BE2C (cell line): ENCODE data around the gene CLPTM1.

Source experiments
- DNase-seq: peaks from one replicate; pipeline ENCODE4 v3.0.0-alpha.2; 2020
- H3K27me3 ChIP-seq: fragments of 250-450 bp; sonication (Bioruptor Pico); 2 replicates; pipeline ENCODE4 v1.5.1; 2020; ENCODE audit warnings: mild to moderate bottlenecking
- H3K36me3 ChIP-seq: fragments of 250-450 bp; sonication (Bioruptor Pico); 2 replicates; pipeline ENCODE4 v1.5.1; 2020; ENCODE audit warnings: mild to moderate bottlenecking
- H3K4me1 ChIP-seq: fragments of 250-450 bp; sonication (Bioruptor Pico); 2 replicates; pipeline ENCODE4 v1.5.1; 2020
- H3K4me3 ChIP-seq: 2 replicates; pipeline ENCODE4 v1.5.1; 2011; ENCODE audit warnings: low read depth, low read length
- H3K9me3 ChIP-seq: fragments of 250-450 bp; sonication (Bioruptor Pico); 2 replicates; pipeline ENCODE4 v1.5.1; 2020
- TF ChIP-seq, protein P1 (sequence below): IDR thresholded peaks from 2 replicates; pipeline ENCODE4 v1.5.1; 2012; ENCODE audit warnings: mild to moderate bottlenecking, low read depth, low read length

The CLPTM1 gene

DNA sequence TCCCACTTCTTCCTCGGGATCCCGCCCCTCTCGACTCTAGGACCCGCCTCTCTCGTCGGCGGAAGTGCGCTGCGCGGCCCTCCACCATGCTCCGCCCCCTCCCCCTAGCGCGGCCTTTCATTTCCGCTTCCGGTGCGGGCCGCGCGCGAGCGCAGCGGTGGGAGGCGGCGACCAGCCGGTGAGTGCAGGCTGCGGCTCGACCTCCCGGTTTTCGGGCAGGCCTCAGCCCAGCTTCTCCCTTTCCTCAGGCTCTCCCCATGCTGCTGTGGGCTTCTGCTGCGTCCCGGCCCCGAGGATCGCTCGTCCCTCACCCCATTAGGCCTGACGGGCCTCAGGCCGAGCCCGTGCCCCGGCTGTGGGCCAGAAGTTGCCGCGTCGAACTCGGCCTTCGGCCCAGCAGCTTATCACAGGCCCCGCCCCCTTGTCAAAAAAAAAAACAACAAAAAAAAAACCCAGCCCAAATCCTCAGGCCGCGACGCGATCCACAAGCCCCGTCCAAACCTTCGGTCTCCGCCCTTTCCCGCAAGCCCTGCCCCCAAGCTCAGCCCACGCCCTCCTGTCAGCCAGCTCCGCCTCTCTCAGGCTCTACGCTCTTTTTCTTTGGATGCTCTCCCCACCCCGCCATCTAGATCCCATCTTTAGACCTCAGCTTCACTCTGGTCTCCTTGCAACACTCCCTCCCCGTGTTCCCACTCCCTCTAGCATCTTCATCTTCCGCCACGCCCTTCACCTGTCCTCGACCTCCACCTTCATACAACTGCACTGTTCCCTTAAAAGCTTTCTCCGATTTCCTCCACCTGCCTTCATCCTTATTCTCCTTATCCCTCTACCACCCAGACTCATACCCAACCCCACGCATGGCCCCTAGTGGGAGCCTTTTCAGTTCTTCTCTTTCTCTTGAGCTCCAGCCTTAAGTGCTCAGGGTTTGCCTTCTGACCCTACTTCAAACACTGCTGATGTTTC lies 84.0 kb downstream of the CLPTM1 start, which contains the start of gene CLASRP:
CLASRP (plus strand) TSS at position 115 of the 963 bp plus-strand sequence. CDS start 1,168 bp downstream, outside the sequence.
- Histone ChIP-seq H3K9me3 (no peaks in the 10 kb centered on the region), H3K4me1 (peaks cover 3% of the 10 kb centered on the region; the same call in 1 of the 2 replicates), H3K36me3 (peaks cover 37% of the 10 kb centered on the region), H3K4me3 (peak within 1 kb of the TSS; percentile 95), H3K27me3 (no peaks in the 10 kb centered on the region)
- TF ChIP-seq, protein P1, sequence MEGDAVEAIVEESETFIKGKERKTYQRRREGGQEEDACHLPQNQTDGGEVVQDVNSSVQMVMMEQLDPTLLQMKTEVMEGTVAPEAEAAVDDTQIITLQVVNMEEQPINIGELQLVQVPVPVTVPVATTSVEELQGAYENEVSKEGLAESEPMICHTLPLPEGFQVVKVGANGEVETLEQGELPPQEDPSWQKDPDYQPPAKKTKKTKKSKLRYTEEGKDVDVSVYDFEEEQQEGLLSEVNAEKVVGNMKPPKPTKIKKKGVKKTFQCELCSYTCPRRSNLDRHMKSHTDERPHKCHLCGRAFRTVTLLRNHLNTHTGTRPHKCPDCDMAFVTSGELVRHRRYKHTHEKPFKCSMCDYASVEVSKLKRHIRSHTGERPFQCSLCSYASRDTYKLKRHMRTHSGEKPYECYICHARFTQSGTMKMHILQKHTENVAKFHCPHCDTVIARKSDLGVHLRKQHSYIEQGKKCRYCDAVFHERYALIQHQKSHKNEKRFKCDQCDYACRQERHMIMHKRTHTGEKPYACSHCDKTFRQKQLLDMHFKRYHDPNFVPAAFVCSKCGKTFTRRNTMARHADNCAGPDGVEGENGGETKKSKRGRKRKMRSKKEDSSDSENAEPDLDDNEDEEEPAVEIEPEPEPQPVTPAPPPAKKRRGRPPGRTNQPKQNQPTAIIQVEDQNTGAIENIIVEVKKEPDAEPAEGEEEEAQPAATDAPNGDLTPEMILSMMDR: no peak
- DNase-seq: peak; percentile 94

DNA sequence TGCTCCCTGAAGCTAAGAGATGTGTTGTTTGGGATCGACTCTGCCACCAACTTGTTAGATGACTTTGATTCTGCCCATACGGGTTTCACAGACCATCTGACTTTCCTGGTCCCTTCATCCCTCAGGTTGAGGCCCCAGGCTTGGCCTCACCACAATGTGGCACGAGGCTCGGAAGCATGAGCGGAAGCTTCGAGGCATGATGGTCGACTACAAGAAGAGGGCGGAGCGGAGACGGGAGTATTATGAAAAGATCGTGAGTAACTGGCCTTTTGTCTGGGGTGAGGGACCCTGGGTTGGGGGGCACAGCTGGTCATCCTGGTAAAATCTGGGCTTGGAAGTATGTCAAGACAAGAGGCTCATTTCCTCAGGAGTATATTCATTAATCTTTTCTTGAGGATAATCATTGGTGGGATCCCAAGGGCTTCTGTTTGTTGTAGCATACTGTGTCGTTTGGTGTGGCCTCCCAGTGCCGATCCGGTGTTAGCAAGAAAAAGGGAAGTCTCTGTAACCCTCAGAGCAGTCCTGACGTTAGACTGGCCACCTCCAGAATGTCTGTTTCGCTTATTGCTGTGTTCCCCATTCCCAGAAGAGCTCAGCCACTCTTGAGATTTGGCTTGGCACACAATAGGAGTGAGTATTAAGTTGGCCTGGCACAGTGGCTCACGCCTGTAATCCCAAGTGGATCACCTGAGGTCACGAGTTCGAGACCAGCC lies 85.0 kb downstream of the CLPTM1 start:
- no peaks in the 10 kb centered on the region for H3K27me3 ChIP-seq
- peak overlapping the region; percentile 95 for H3K4me3 ChIP-seq
- peaks cover 3% of the 10 kb centered on the region; the same call in 1 of the 2 replicates for H3K4me1 ChIP-seq
- H3K36me3 ChIP-seq: peaks cover 47% of the 10 kb centered on the region
- H3K9me3 ChIP-seq: no peaks in the 10 kb centered on the region
- TF ChIP-seq, protein P1: no peak
- DNase-seq: no peak

DNA sequence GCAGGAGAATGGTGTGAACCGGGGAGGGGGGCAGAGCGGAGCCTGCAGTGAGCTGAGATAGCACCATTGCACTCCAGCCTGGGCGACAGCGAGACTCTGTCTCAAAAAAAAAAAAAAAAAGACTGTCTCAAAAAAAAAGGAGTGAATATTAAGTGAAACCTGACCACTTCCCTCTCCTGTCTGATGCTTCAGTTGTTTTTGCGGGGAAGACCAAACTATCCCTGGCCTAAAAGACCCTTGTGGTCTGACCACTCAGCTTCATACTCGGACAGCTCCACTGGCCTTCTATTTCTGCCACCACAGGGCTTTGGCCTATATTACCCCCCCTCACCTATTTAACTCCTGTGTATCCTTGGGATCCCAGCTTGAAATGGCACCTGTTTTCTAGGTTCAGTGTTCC lies 85.9 kb downstream of the CLPTM1 start:
- TF ChIP-seq, protein P1: no peak

More for the DNA sequence above, 85.9 kb downstream of the CLPTM1 start:
- Histone ChIP-seq H3K9me3 (no peaks in the 10 kb centered on the region), H3K27me3 (no peaks in the 10 kb centered on the region), H3K4me3 (no peak overlapping the region), H3K4me1 (peaks cover 3% of the 10 kb centered on the region; the same call in 1 of the 2 replicates), H3K36me3 (peaks cover 53% of the 10 kb centered on the region)
- DNase-seq: no peak
